Adrenal gland (tissue), 5 donors: Measurements from ENCODE around the gene UBE2Q2.

Source experiments
- CTCF ChIP-seq, 6 experiments: fragments of 450-650 bp in 4 of 6; fragments of 200-600 bp in 2 of 6; sonication (generic) in 1 of 6; IDR thresholded peaks; 1 replicate in 5 of 6; 2 replicates in 1 of 6; pipeline versions ENCODE4 v1.5.1 to v1.8.0; 2016 to 2021; ENCODE audit warnings: antibody characterized with exemption in 6 of 6, mild to moderate bottlenecking in 2 of 6, moderate library complexity in 1 of 6
- POLR2A ChIP-seq, 2 donors: fragments of 450-650 bp; IDR thresholded peaks; one replicate each; pipeline ENCODE4 v1.6.1; 2017; ENCODE audit warnings: antibody characterized with exemption in 2 of 2, mild to moderate bottlenecking in 2 of 2, moderate library complexity in 1 of 2
- donor health status: DM: no; HTN: no; CAD: no.

GRCh38 chr15:75857886-75858285 lies 14.6 kb downstream of the UBE2Q2 start:
- TF ChIP-seq POLR2A (IDR thresholded peaks at IDR 0.05) (no peak), CTCF (IDR thresholded peaks at IDR 0.05) (no peak)
